Glutamatergic neuron (in vitro differentiated cells): ENCODE results near the gene NAP1L1. TPM values are rescaled to one million over a fixed set of nuclear protein-coding genes. Genes with fewer than 3 reads are reported as not detected.

ENCODE experiments used
- DNase-seq: peaks from one replicate; pipeline ENCODE4 v3.0.0; 2022
- H3K27ac Mint-ChIP-seq: one replicate; pipeline ENCODE4 v1.8.0; 2020; ENCODE audit warnings: mild to moderate bottlenecking, mixed read lengths, inconsistent platforms; ENCODE audit not compliant: unreplicated experiment
- H3K27me3 Mint-ChIP-seq: one replicate; pipeline ENCODE4 v1.8.0; 2020; ENCODE audit warnings: mild to moderate bottlenecking, moderate library complexity, mixed read lengths, inconsistent platforms; ENCODE audit not compliant: unreplicated experiment
- H3K36me3 Mint-ChIP-seq: one replicate; pipeline ENCODE4 v1.8.0; 2020; ENCODE audit warnings: mild to moderate bottlenecking, mixed read lengths, inconsistent platforms; ENCODE audit not compliant: unreplicated experiment
- H3K4me1 Mint-ChIP-seq: one replicate; pipeline ENCODE4 v1.8.0; 2020; ENCODE audit warnings: mild to moderate bottlenecking, low read depth, mixed read lengths, inconsistent platforms; ENCODE audit not compliant: unreplicated experiment
- H3K4me3 Mint-ChIP-seq: one replicate; pipeline ENCODE4 v1.8.0; 2020; ENCODE audit warnings: mild to moderate bottlenecking, mixed read lengths, inconsistent platforms; ENCODE audit not compliant: unreplicated experiment
- H3K9me3 Mint-ChIP-seq: one replicate; pipeline ENCODE4 v1.8.0; 2020; ENCODE audit warnings: mild to moderate bottlenecking, moderate library complexity, mixed read lengths, inconsistent platforms; ENCODE audit not compliant: unreplicated experiment
- total RNA-seq: library from RNA; stranded (reverse); fragmentation: NEBNext Ultra II Directional; extraction: Animal tissue kit (Norgen Biotek cat#: 25700); gene quantifications from one replicate; pipeline ENCODE4 v1.2.1, GENCODE V29; 2021; ENCODE audit not compliant: unreplicated experiment
- TF ChIP-seq, protein P1 (sequence below): fragments of 200-600 bp; sonication (generic); IDR thresholded peaks from one replicate; pipeline ENCODE4 v1.5.0; 2021; ENCODE audit not compliant: partially characterized antibody, unreplicated experiment

Gene NAP1L1
- total RNA-seq, 1 donor from 2014 or later: 635 TPM

DNA sequence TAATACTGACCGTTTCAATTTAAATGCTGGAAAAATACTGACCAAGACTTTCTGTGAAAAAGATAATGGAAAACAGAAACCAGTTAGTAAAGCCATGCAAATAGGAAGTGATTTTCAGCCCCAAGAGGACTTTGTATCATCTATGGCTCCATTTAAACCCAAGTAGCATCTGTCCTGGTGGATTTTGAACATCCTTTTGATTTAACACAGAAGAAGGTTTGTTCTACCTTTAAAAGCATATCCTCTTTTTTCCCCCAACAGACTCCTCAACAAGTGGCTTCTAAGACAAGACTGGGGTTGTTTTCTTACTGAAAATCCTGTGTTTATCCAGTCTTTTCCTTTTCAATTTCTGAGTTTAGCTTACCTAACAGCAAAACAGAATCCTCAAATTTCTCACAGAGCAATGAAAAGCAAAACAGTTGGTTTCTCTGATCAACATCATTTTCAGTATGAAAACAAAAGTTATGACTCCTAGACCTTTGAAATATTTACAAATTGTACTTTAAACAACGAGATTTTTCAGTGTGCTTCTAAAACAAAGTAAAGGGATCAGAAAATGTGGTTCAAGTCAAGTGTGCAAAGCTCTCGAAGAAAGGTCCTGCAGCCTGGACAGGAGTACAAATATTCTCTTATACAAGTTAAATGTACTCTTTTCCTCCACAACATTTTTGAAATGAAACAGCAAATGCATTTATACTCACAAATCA, 55.8 kb downstream of the NAP1L1 start:
- peak overlapping the region; percentile 97 for H3K27ac Mint-ChIP-seq
- H3K36me3 Mint-ChIP-seq: peaks cover 12% of the 10 kb centered on the region
- peaks cover 27% of the 10 kb centered on the region for H3K4me1 Mint-ChIP-seq
- TF ChIP-seq, protein P1, sequence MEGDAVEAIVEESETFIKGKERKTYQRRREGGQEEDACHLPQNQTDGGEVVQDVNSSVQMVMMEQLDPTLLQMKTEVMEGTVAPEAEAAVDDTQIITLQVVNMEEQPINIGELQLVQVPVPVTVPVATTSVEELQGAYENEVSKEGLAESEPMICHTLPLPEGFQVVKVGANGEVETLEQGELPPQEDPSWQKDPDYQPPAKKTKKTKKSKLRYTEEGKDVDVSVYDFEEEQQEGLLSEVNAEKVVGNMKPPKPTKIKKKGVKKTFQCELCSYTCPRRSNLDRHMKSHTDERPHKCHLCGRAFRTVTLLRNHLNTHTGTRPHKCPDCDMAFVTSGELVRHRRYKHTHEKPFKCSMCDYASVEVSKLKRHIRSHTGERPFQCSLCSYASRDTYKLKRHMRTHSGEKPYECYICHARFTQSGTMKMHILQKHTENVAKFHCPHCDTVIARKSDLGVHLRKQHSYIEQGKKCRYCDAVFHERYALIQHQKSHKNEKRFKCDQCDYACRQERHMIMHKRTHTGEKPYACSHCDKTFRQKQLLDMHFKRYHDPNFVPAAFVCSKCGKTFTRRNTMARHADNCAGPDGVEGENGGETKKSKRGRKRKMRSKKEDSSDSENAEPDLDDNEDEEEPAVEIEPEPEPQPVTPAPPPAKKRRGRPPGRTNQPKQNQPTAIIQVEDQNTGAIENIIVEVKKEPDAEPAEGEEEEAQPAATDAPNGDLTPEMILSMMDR: no peak
- H3K27me3 Mint-ChIP-seq: peaks cover 25% of the 10 kb centered on the region
- DNase-seq: no peak
- H3K4me3 Mint-ChIP-seq: peak overlapping the region; percentile 94
- H3K9me3 Mint-ChIP-seq: peaks cover 29% of the 10 kb centered on the region

GRCh38 chr12:76026643-76027063, 57.8 kb downstream of the NAP1L1 start:
- peaks cover 15% of the 10 kb centered on the region for H3K27me3 Mint-ChIP-seq
- H3K9me3 Mint-ChIP-seq: peaks cover 20% of the 10 kb centered on the region
- peak overlapping the region; percentile 90 for H3K4me3 Mint-ChIP-seq
- peaks cover 16% of the 10 kb centered on the region for H3K36me3 Mint-ChIP-seq
- TF ChIP-seq, protein P1: no peak
- DNase-seq: no peak
- peak overlapping the region; percentile 87 for H3K27ac Mint-ChIP-seq
- H3K4me1 Mint-ChIP-seq: peaks cover 19% of the 10 kb centered on the region

- peak overlapping the region; percentile 79 for H3K27ac Mint-ChIP-seq
- DNase-seq: no peak
- H3K9me3 Mint-ChIP-seq: peaks cover 20% of the 10 kb centered on the region
- TF ChIP-seq, protein P1: no peak
- H3K27me3 Mint-ChIP-seq: peaks cover 13% of the 10 kb centered on the region
- peak overlapping the region; percentile 3 for H3K4me3 Mint-ChIP-seq
- peaks cover 19% of the 10 kb centered on the region for H3K4me1 Mint-ChIP-seq
- H3K36me3 Mint-ChIP-seq: peaks cover 16% of the 10 kb centered on the region
Measured at GRCh38 chr12:76025601-76026575, 58.6 kb downstream of the NAP1L1 start.

DNA sequence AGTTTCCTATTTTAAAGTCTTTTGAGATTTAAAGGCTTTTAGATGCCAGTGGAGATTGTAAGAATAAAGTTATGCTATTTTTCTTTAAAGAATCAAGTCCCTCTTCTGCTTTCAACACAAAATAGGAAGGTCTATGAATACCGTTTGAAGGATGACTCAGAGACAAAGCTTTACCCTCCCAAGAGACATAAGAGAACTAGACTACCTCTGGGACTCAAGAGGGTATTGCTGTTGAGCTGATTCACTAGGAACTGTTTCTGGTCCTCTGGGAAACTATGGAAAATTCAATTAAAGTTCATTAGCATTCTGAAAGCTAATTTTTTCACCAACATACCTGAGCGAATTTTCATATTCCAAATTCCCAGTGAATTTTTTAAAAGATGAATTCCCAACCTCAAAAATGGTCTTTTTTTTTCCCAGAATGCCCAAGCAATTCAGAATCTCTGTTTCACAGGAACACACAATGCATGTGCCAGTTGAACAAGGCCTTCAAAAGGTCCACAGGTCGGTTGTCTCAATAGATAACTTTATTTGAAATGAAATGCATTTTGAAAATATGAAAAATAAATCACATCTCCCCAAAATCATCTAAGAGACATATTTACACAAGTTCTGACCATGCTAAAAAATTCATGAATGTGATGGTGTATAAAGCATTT, 59.4 kb downstream of the NAP1L1 start:
- H3K4me3 Mint-ChIP-seq: peak overlapping the region; percentile 3

More for the DNA sequence above, 59.4 kb downstream of the NAP1L1 start:
- H3K4me1 Mint-ChIP-seq: peaks cover 19% of the 10 kb centered on the region
- peaks cover 7% of the 10 kb centered on the region for H3K27me3 Mint-ChIP-seq
- peaks cover 14% of the 10 kb centered on the region for H3K9me3 Mint-ChIP-seq
- TF ChIP-seq, protein P1: no peak
- peaks cover 15% of the 10 kb centered on the region for H3K36me3 Mint-ChIP-seq
- no peak for DNase-seq
- H3K27ac Mint-ChIP-seq: peak overlapping the region; percentile 79
